HFFc6 (cell line): ENCODE data around the gene DNASE1L1. TPM values are rescaled to one million over a fixed set of nuclear protein-coding genes. Genes with fewer than 3 reads are reported as not detected.

Source experiments
- DNase-seq: peaks from one replicate; pipeline ENCODE4 v3.0.0-alpha.2; 2018
- H3K27ac Mint-ChIP-seq: 2 replicates; pipeline ENCODE4 v1.8.0; 2020; ENCODE audit warnings: mild to moderate bottlenecking, mixed read lengths
- H3K27me3 Mint-ChIP-seq: 2 replicates; pipeline ENCODE4 v1.8.0; 2021; ENCODE audit warnings: mild to moderate bottlenecking, moderate library complexity, mixed read lengths; ENCODE audit not compliant: insufficient read depth
- H3K36me3 Mint-ChIP-seq: 2 replicates; pipeline ENCODE4 v1.8.0; 2021; ENCODE audit warnings: low read depth, mixed read lengths
- H3K4me1 Mint-ChIP-seq: 2 replicates; pipeline ENCODE4 v1.8.0; 2020; ENCODE audit warnings: low read depth, mixed read lengths
- H3K4me3 Mint-ChIP-seq: 2 replicates; pipeline ENCODE4 v1.8.0; 2020; ENCODE audit warnings: mild to moderate bottlenecking, moderate library complexity, mixed read lengths
- H3K9me3 Mint-ChIP-seq: 2 replicates; pipeline ENCODE4 v1.8.0; 2020; ENCODE audit warnings: mild to moderate bottlenecking, mixed read lengths
- CTCF ChIP-seq: fragments of 200-600 bp; sonication (generic); IDR thresholded peaks from 2 replicates; pipeline ENCODE4 v1.5.0; 2021; ENCODE audit warnings: antibody characterized with exemption, mild to moderate bottlenecking
- long read RNA-seq: library from polyadenylated mRNA; unstranded; transcript quantifications from one replicate; pipeline ENCODE4 v2.0.0, GENCODE V29; 2019
- total RNA-seq, 6 experiments: library from RNA; stranded (reverse); fragmentation: NEBNext Ultra II Directional; extraction: Animal tissue kit (Norgen Biotek cat#: 25700); gene quantifications; 2 replicates in 1 of 6; 3 replicates in 5 of 6; pipeline ENCODE4 v1.2.3, GENCODE V29; 2021

The DNASE1L1 gene, protein sequence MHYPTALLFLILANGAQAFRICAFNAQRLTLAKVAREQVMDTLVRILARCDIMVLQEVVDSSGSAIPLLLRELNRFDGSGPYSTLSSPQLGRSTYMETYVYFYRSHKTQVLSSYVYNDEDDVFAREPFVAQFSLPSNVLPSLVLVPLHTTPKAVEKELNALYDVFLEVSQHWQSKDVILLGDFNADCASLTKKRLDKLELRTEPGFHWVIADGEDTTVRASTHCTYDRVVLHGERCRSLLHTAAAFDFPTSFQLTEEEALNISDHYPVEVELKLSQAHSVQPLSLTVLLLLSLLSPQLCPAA
- total RNA-seq: 10 to 100 TPM; 74.8 to 96.3 (median 87.4) TPM
- long read RNA-seq, transcript DNASE1L1-203 (8 exons, 2,110 nt): major isoform, 44 of 62 reads
- long read RNA-seq, partial matches to known transcripts: 9 of 62 reads
- long read RNA-seq, other reads (novel, unspliced or antisense): 4 of 62 reads

DNA sequence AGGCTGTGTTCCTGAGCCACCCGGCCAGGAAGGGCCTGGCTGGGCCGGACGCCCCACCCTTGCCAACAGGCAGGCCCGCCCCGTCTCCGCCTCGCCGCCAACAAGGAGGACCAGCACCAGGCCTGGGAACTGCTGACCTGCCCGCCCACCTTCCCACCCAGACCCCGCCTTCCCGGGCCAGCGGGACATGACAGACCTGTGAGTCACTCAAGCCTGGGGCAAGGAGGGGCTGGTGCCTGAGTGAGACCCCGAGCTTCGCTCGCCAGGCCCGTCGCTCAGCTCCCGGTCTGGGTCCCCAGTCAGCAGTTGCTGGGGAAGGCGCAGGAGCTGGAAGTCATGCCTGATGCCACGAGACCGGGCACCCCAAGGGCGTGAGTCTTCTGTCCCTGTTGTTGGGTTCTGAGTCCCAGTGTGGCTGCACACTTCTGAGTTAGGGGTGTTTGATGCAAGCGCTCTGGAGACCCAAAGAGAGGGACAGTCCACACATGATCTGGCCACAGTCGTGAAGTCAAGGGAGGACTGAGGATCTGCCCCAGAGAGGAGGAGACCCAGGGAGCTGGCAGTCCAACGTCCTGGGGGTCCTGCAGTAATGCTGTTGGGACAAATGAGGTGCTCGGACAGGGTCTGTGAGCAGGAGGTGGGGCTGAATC lies at the start of gene DNASE1L1:
Gene DNASE1L1 (minus strand): TSS at position 33 of the 650 bp plus-strand sequence. CDS start 3,686 bp downstream, outside the sequence.
- H3K36me3 Mint-ChIP-seq: peaks cover 5% of the 10 kb centered on the region
- no peak for TF ChIP-seq CTCF
- H3K9me3 Mint-ChIP-seq: no peaks in the 10 kb centered on the region
- peak; percentile 89 for DNase-seq
- H3K4me1 Mint-ChIP-seq: peaks cover 25% of the 10 kb centered on the region
- peak within 1 kb of the TSS; percentile 84 for H3K27ac Mint-ChIP-seq
- H3K4me3 Mint-ChIP-seq: peak within 1 kb of the TSS; percentile 90
- H3K27me3 Mint-ChIP-seq: no peaks in the 10 kb centered on the region; the same call in 1 of the 2 replicates

GRCh38 chrX:154458116-154458953 lies 49.3 kb upstream of the DNASE1L1 start, which contains the start of gene PLXNA3:
Gene PLXNA3 (plus strand): TSS chrX:154458281. CDS start chrX:154460184, 1,903 bp downstream.
- H3K9me3 Mint-ChIP-seq: no peaks in the 10 kb centered on the region
- H3K4me3 Mint-ChIP-seq: peak within 1 kb of the TSS; percentile 92
- 0 out of 2 replicates have a peak, but pooled peaks cover 5% of the 10 kb centered on the region for H3K4me1 Mint-ChIP-seq
- peaks cover 7% of the 10 kb centered on the region; the same call in 1 of the 2 replicates for H3K36me3 Mint-ChIP-seq
- peak within 1 kb of the TSS; percentile 90 for H3K27ac Mint-ChIP-seq
- TF ChIP-seq CTCF: no peak
- DNase-seq: no peak
- peaks cover 5% of the 10 kb centered on the region for H3K27me3 Mint-ChIP-seq

DNA sequence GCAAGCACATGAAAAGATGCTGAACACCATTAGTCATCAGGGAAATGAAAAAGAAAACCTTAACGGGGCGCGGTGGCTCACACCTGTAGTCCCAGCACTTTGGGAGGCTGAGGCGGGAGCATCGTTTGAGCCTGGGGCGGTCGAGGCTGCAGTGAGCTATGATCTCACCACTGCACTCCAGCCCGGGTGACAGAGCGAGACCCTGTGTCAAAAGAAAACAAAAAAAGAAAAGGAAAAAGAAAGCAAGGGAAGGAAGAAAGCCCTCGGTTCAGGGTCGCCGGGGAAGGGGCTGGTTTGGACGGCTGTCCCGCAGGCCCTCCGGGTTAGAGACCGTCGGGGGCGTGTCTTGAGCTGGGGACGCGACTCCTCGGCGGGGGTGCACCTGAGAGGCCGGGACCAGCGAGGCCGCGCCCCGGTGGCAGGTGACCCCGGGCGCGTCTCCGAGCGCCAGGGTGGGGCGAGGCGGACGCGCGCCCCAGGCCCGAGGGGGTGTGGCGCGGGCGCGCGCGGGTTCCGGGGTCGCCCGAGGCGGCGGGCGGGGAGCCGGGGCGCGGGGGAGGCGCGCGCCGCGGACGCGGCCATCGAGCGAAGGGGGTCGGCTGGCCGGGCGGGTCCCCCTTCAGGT lies 48.5 kb upstream of the DNASE1L1 start:
- TF ChIP-seq CTCF: no peak
- no peaks in the 10 kb centered on the region for H3K9me3 Mint-ChIP-seq
- H3K4me1 Mint-ChIP-seq: 0 out of 2 replicates have a peak, but pooled peaks cover 5% of the 10 kb centered on the region
- H3K4me3 Mint-ChIP-seq: peak overlapping the region; percentile 92
- peak overlapping the region; percentile 90 for H3K27ac Mint-ChIP-seq
- DNase-seq: no peak
- H3K27me3 Mint-ChIP-seq: peaks cover 5% of the 10 kb centered on the region
- peaks cover 7% of the 10 kb centered on the region; the same call in 1 of the 2 replicates for H3K36me3 Mint-ChIP-seq

DNA sequence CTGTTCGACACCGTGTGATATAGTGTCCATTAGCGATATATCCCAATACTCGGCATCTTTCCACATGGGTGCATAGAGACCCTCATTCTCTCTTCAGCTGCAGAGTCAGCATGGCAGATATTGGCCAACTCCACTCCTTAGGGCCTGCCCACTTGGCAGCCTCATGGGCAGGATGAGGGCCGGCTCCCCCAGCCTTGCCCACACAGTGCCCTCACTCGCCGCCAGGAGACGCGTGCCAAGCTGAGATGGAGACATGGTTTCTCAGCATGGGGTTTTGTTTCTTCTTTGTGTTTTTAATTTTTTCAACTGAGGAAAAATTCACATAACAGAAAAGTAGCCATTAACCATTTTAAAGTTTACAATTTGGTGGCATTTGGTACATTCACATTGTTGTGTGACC lies 43.8 kb upstream of the DNASE1L1 start:
- Mint-ChIP-seq H3K36me3 (peaks cover 7% of the 10 kb centered on the region; the same call in 1 of the 2 replicates), H3K27ac (no peak overlapping the region), H3K27me3 (peaks cover 3% of the 10 kb centered on the region; the same call in 1 of the 2 replicates), H3K4me3 (no peak overlapping the region), H3K9me3 (no peaks in the 10 kb centered on the region), H3K4me1 (0 out of 2 replicates have a peak, but pooled peaks cover 5% of the 10 kb centered on the region)
- DNase-seq: no peak
- no peak for TF ChIP-seq CTCF
